ENCODE measurements around the gene BLVRB.

Gene BLVRB

DNA sequence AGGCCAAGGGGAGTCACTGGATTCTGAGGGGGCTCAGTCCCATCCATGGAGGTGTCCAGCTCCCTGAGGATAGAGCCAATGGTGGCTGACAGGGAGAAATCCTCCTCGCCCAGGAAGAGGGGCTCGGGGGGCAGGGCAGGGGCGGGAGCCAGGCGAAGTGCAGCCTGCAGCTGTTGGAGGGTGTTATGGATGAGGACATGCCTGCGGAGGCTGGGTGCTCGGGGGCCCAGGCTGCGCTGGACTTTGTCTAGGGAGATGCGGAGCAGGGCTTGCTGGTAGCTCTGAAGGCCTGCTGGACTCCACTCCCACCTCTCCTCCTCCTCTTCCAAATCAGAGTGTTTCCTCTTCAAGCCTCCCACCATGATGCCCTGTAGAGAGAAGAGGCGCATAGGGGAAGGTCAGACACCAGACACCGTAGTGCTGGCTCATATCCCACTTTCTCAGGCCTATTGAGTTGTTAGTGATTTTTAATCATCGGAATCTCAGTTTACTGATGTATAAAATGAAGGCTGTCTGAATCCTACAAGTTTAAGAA lies 23.8 kb downstream of the BLVRB start:
- TF ChIP-seq, protein P1, sequence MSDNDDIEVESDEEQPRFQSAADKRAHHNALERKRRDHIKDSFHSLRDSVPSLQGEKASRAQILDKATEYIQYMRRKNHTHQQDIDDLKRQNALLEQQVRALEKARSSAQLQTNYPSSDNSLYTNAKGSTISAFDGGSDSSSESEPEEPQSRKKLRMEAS (IDR thresholded peaks at IDR 0.05) = no peak
- TF ChIP-seq TAF1 (IDR thresholded peaks at IDR 0.05; ENCODE audit: low read depth) = no peak
- TF ChIP-seq TCF12 (IDR thresholded peaks at IDR 0.05; ENCODE audit: low read depth) = no peak
- TF ChIP-seq EGR1 (IDR thresholded peaks at IDR 0.05) = no peak
- TF ChIP-seq CREB1 (IDR thresholded peaks at IDR 0.05; ENCODE audit: low read depth) = no peak
- TF ChIP-seq, protein P2, sequence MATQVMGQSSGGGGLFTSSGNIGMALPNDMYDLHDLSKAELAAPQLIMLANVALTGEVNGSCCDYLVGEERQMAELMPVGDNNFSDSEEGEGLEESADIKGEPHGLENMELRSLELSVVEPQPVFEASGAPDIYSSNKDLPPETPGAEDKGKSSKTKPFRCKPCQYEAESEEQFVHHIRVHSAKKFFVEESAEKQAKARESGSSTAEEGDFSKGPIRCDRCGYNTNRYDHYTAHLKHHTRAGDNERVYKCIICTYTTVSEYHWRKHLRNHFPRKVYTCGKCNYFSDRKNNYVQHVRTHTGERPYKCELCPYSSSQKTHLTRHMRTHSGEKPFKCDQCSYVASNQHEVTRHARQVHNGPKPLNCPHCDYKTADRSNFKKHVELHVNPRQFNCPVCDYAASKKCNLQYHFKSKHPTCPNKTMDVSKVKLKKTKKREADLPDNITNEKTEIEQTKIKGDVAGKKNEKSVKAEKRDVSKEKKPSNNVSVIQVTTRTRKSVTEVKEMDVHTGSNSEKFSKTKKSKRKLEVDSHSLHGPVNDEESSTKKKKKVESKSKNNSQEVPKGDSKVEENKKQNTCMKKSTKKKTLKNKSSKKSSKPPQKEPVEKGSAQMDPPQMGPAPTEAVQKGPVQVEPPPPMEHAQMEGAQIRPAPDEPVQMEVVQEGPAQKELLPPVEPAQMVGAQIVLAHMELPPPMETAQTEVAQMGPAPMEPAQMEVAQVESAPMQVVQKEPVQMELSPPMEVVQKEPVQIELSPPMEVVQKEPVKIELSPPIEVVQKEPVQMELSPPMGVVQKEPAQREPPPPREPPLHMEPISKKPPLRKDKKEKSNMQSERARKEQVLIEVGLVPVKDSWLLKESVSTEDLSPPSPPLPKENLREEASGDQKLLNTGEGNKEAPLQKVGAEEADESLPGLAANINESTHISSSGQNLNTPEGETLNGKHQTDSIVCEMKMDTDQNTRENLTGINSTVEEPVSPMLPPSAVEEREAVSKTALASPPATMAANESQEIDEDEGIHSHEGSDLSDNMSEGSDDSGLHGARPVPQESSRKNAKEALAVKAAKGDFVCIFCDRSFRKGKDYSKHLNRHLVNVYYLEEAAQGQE (IDR thresholded peaks at IDR 0.05; ENCODE audit: low read depth) = no peak
- TF ChIP-seq CEBPB (IDR thresholded peaks at IDR 0.05) = no peak
- TF ChIP-seq YY1 (IDR thresholded peaks at IDR 0.05; ENCODE audit: low read depth) = no peak

DNA sequence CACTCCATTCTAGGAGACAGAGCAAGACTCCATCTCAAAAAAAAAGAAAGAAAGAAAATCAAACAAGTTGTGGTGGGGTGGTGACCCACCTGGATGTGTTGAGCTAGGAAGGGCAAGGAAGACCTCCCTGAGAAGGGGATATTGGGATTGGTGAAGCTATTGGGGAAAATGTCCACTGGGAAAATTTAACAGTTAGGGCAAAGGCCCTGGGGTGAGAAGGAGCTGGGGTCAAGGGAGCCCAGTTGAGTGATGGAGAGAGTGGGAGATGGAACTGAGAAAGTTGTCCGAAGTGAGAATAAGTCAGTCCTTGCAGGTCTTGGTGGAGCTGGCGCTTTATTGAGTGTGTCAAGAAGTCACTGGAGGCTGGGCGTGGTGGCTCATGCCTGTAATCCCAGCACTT lies 27.3 kb downstream of the BLVRB start:
- no peak for TF ChIP-seq ZBTB7A (IDR thresholded peaks at IDR 0.05; ENCODE audit: low read depth)
- TF ChIP-seq TCF12 (IDR thresholded peaks at IDR 0.05; ENCODE audit: low read depth) = no peak
- TF ChIP-seq FOXM1 (IDR thresholded peaks at IDR 0.05; ENCODE audit: borderline replicate concordance, low read depth) = no peak
- no peak for TF ChIP-seq EP300 (IDR thresholded peaks at IDR 0.05; ENCODE audit: borderline replicate concordance)
- no peak for TF ChIP-seq TEAD4 (IDR thresholded peaks at IDR 0.05)
- TF ChIP-seq RAD21 (IDR thresholded peaks at IDR 0.05; ENCODE audit: low read depth) = no peak
- TF ChIP-seq CEBPB (IDR thresholded peaks at IDR 0.05) = no peak
- TF ChIP-seq CREB1 (IDR thresholded peaks at IDR 0.05; ENCODE audit: low read depth) = no peak
- TF ChIP-seq, protein P2 (IDR thresholded peaks at IDR 0.05; ENCODE audit: low read depth) = no peak
- TF ChIP-seq, protein P3, sequence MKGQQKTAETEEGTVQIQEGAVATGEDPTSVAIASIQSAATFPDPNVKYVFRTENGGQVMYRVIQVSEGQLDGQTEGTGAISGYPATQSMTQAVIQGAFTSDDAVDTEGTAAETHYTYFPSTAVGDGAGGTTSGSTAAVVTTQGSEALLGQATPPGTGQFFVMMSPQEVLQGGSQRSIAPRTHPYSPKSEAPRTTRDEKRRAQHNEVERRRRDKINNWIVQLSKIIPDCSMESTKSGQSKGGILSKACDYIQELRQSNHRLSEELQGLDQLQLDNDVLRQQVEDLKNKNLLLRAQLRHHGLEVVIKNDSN (IDR thresholded peaks at IDR 0.05) = no peak

DNA sequence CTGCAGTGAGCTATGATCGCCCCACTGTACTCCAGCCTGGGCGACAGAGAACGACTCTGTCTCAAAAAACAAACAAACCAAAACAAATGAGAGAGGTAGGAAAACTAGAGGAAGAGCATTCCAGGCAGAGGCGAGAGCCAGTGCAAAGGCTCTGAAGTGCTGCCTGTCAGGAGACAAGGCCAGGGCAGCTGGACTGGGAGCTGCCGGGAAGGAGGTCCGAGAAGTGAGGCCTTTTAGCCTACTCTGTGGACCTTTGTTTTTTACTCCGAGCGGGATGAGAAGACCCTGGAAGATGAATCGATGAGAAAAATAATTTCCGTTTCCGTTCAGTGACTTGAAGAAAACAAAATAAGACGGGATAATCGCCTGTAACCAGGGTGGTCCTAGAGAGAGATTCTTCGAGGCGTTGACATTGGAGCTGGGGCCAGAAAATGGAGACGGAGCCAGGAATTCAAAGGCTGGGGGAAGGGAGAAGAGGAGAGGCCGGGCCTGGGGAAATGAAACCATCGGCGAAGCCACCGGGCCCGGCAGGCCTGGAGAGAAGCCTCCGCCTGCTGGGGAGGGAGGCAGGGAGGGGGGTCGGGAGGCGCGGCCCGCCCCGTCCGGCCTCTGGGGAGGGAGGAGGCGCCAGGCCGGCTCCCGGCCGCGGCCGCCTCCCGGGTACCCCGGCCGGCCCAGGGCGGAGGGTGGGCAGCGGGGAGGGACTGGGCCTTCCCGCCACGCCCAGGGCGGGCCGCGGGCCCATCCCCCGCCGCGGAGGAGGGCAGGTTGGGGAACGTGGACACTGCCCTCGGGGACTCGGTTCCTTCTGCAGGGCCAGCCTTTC lies 31.9 kb downstream of the BLVRB start:
- TF ChIP-seq YY1 (IDR thresholded peaks at IDR 0.05; ENCODE audit: low read depth) (no peak; the same call in 1 of the 2 replicates), CEBPB (IDR thresholded peaks at IDR 0.05) (no peak), EGR1 (IDR thresholded peaks at IDR 0.05) (no peak), CREB1 (IDR thresholded peaks at IDR 0.05; ENCODE audit: low read depth) (no peak), TAF1 (IDR thresholded peaks at IDR 0.05; ENCODE audit: low read depth) (peak; percentile 64), EP300 (IDR thresholded peaks at IDR 0.05; ENCODE audit: borderline replicate concordance) (no peak), FOXM1 (IDR thresholded peaks at IDR 0.05; ENCODE audit: borderline replicate concordance, low read depth) (no peak), RAD21 (IDR thresholded peaks at IDR 0.05; ENCODE audit: low read depth) (no peak), ZBTB7A (IDR thresholded peaks at IDR 0.05; ENCODE audit: low read depth) (no peak), TCF12 (IDR thresholded peaks at IDR 0.05; ENCODE audit: low read depth) (peak; percentile 33; the same call in 1 of the 2 replicates), TEAD4 (IDR thresholded peaks at IDR 0.05) (peak; percentile 47), NFIC (IDR thresholded peaks at IDR 0.05) (no peak)
- TF ChIP-seq, protein P2 (IDR thresholded peaks at IDR 0.05; ENCODE audit: low read depth) = no peak
- TF ChIP-seq, protein P1 (IDR thresholded peaks at IDR 0.05) = peak; percentile 56
- TF ChIP-seq, protein P3 (IDR thresholded peaks at IDR 0.05) = no peak

DNA sequence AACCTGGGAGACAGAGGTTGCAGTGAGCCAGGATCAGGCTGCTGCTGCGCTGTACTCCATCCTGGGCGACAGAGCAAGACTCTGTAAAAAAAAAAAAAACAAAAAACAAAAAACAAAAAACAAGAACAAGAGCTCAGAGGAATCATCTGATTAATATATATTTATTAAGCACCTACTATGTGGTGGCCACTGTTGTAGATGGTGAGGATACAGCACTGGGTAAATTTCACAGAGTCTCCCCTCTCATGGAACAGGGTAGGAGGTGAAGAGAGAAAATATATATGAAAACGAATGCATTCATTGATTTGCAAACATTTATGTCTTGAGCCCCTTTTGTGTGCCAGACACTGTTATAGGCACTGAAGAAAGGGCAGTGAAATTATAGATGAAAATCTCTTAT lies 33.8 kb downstream of the BLVRB start:
- TF ChIP-seq YY1 (IDR thresholded peaks at IDR 0.05; ENCODE audit: low read depth) = no peak
- TF ChIP-seq TAF1 (IDR thresholded peaks at IDR 0.05; ENCODE audit: low read depth) = no peak
- TF ChIP-seq FOXM1 (IDR thresholded peaks at IDR 0.05; ENCODE audit: borderline replicate concordance, low read depth) = no peak
- TF ChIP-seq, protein P3 (IDR thresholded peaks at IDR 0.05) = no peak
- TF ChIP-seq, protein P2 (IDR thresholded peaks at IDR 0.05; ENCODE audit: low read depth) = no peak
- no peak for TF ChIP-seq TEAD4 (IDR thresholded peaks at IDR 0.05)
- TF ChIP-seq ZBTB7A (IDR thresholded peaks at IDR 0.05; ENCODE audit: low read depth) = no peak
- no peak for TF ChIP-seq EGR1 (IDR thresholded peaks at IDR 0.05)

All from Ishikawa (cell line).